PC-3 (cell line): Measurements from ENCODE around the gene RASA2. TPM values are rescaled to one million over a fixed set of nuclear protein-coding genes. Genes with fewer than 3 reads are reported as not detected.

Source experiments
- ATAC-seq: fragments of 200-7000 bp; cut with Tn5 transposase; 2 replicates; pipeline ENCODE4 v1.9.1; 2020; ENCODE audit warnings: mild to moderate bottlenecking, moderate library complexity
- BruUV-seq: library from RNA; stranded (reverse); fragments of 400-500 nt; replicated peaks from 2 replicates; lab custom pipeline; 2021; lab: Mats Ljungman, UMichigan
- CTCF ChIA-PET: fragments of 300-600 bp; sonication (Branson Sonifier 250); formaldehyde crosslinking; loops from one replicate; lab custom pipeline; 2022; ENCODE audit warnings: antibody characterized with exemption; lab: Charles Lee
- POLR2A ChIA-PET: fragments of 300-600 bp; sonication (Branson Sonifier 250); formaldehyde crosslinking; loops from one replicate; lab custom pipeline; 2022; ENCODE audit warnings: antibody characterized with exemption; ENCODE audit not compliant: unreplicated experiment; lab: Charles Lee
- DNase-seq: peaks from one replicate; pipeline ENCODE4 v3.0.0-alpha.2; 2015
- H2AFZ ChIP-seq: fragments of 300-600 bp; sonication (generic); 2 replicates; pipeline ENCODE4 v1.6.0; 2016; ENCODE audit warnings: antibody characterized with exemption, low read length
- H3F3A ChIP-seq: fragments of 300-600 bp; sonication (generic); one replicate; pipeline ENCODE4 v1.6.0; 2017; ENCODE audit warnings: antibody characterized with exemption, low read length, control low read depth, mild to moderate bottlenecking; ENCODE audit not compliant: unreplicated experiment
- H3K27ac ChIP-seq: fragments of 300-600 bp; sonication (generic); 2 replicates; pipeline ENCODE4 v1.5.1; 2016; ENCODE audit warnings: mild to moderate bottlenecking, low read length
- H3K27me3 ChIP-seq: fragments of 300-600 bp; sonication (generic); 2 replicates; pipeline ENCODE4 v1.6.1; 2016; ENCODE audit warnings: low read length, mixed read lengths
- H3K36me3 ChIP-seq: fragments of 300-600 bp; sonication (generic); 2 replicates; pipeline ENCODE4 v1.6.1; 2016; ENCODE audit warnings: low read depth, mixed run types, low read length, mixed read lengths
- H3K4me1 ChIP-seq: fragments of 300-600 bp; sonication (generic); 2 replicates; pipeline ENCODE4 v1.5.1; 2016; ENCODE audit warnings: low read length; ENCODE audit not compliant: insufficient read depth
- H3K4me2 ChIP-seq: fragments of 300-600 bp; sonication (generic); 2 replicates; pipeline ENCODE4 v1.6.0; 2016; ENCODE audit warnings: low read length
- H3K4me3 ChIP-seq: fragments of 300-600 bp; sonication (generic); 2 replicates; pipeline ENCODE4 v1.5.1; 2016; ENCODE audit warnings: mild to moderate bottlenecking, low read length, mixed read lengths
- H3K79me2 ChIP-seq: fragments of 300-600 bp; sonication (generic); 2 replicates; pipeline ENCODE4 v1.6.1; 2017; ENCODE audit warnings: low read length, mixed read lengths
- H3K9ac ChIP-seq: fragments of 300-600 bp; sonication (generic); 2 replicates; pipeline ENCODE4 v1.6.0; 2016; ENCODE audit warnings: mild to moderate bottlenecking, low read length
- H3K9me2 ChIP-seq: fragments of 300-600 bp; sonication (generic); replicated peaks from 2 replicates; pipeline ENCODE4 v1.6.1; 2016; ENCODE audit warnings: mixed run types, low read length, mixed read lengths
- H3K9me3 ChIP-seq: fragments of 300-600 bp; sonication (generic); 2 replicates; pipeline ENCODE4 v1.6.1; 2016; ENCODE audit warnings: low read length, mixed read lengths
- H4K20me1 ChIP-seq: fragments of 300-600 bp; sonication (generic); 2 replicates; pipeline ENCODE4 v1.6.1; 2016; ENCODE audit warnings: low read length, mixed read lengths
- EZH2 ChIP-seq: fragments of 300-600 bp; sonication (generic); IDR thresholded peaks from one replicate; pipeline ENCODE4 v1.6.1; 2017; ENCODE audit warnings: antibody characterized with exemption, mild to moderate bottlenecking, low read length; ENCODE audit not compliant: unreplicated experiment
- EZH2phosphoT487 ChIP-seq: fragments of 300-600 bp; sonication (generic); IDR thresholded peaks from 2 replicates; pipeline ENCODE4 v1.6.1; 2018; ENCODE audit warnings: mild to moderate bottlenecking, antibody characterized with exemption, low read length, borderline replicate concordance
- intact Hi-C: fragments of 100-400 bp; cut with micrococcal nuclease; formaldehyde crosslinking; loops from 2 replicates; pipeline ENCODE4 v1.9.0; 2023
- total RNA-seq: library from RNA; depleted of rRNA; stranded (reverse); fragments of >200 nt; gene quantifications from 2 replicates; pipeline ENCODE4 v1.2.3, GENCODE V29; 2014; rRNA removed
- TF ChIP-seq, protein P1 (sequence below): fragments of 300-600 bp; sonication (generic); conservative IDR thresholded peaks from 2 replicates; pipeline ENCODE4 v1.5.1; 2017; ENCODE audit warnings: antibody characterized with exemption, low read depth, mild to moderate bottlenecking, low read length

RASA2 gene
- total RNA-seq, 1 experiment from 2014 or later: 3.7 TPM

DNA sequence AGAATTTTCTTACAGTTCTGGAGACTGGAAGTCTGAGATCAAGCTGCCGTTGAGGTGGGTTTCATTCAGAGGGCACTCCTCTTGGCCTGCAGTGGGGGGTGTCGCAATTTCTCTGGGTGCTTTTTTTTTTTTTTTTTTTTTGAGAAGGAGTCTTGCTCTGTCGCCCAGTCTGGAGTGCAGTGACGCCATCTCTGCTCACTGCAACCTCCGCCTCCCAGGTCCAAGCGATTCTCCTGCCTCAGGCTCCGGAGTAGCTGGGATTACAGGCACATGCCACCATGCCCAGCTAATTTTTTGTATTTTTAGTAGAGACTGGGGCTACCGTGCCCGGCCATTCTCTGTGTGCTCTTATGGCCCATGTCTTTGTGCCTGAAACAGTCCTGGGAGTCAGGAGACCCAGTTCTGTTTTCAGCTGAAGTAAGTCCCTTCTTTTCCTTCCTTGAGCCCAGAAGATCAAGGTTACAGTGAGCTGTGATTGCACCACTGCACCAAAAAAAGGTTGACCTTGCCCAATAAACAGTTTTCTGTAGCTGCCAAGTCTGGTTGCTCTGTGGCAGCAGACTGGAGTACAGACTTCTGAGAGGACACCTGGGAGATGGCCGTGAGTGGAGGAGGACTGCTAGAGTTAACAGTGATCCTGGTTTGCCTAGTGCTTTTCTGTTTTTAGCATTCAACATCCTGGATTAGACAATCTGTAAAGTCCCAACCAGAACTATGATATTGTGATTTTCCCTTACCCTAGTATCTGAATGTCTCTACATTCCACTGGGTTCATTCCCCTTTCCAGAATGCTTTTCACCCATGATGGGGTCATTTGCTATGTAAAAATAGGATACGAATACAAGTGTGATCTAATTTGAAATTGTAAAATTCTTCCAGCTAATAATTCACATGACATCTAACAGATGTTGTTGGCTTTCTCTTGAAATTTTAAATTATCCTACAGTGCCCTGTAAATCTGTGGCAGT lies 174.7 kb downstream of the RASA2 start:
- H3K4me3 ChIP-seq: no peak overlapping the region
- no peaks in the 10 kb centered on the region for H3K4me1 ChIP-seq
- intact Hi-C loops: no loop called here
- ATAC-seq (no peak), DNase-seq (no peak)
- no peaks in the 10 kb centered on the region for H4K20me1 ChIP-seq
- H3K27me3 ChIP-seq: peaks cover 15% of the 10 kb centered on the region
- H3K4me2 ChIP-seq: no peak overlapping the region
- no peak overlapping the region for H3K9ac ChIP-seq
- H3K79me2 ChIP-seq: no peaks in the 10 kb centered on the region
- H3F3A ChIP-seq: no peaks in the 10 kb centered on the region
- ChIA-PET CTCF (no interaction called here), POLR2A (no interaction called here)
- no TSS peak for BruUV-seq
- H3K27ac ChIP-seq: no peak overlapping the region
- H2AFZ ChIP-seq: no peak overlapping the region
- H3K9me2 ChIP-seq: no peaks in the 10 kb centered on the region
- TF ChIP-seq EZH2 (no peak), EZH2phosphoT487 (no peak)
- TF ChIP-seq, protein P1, sequence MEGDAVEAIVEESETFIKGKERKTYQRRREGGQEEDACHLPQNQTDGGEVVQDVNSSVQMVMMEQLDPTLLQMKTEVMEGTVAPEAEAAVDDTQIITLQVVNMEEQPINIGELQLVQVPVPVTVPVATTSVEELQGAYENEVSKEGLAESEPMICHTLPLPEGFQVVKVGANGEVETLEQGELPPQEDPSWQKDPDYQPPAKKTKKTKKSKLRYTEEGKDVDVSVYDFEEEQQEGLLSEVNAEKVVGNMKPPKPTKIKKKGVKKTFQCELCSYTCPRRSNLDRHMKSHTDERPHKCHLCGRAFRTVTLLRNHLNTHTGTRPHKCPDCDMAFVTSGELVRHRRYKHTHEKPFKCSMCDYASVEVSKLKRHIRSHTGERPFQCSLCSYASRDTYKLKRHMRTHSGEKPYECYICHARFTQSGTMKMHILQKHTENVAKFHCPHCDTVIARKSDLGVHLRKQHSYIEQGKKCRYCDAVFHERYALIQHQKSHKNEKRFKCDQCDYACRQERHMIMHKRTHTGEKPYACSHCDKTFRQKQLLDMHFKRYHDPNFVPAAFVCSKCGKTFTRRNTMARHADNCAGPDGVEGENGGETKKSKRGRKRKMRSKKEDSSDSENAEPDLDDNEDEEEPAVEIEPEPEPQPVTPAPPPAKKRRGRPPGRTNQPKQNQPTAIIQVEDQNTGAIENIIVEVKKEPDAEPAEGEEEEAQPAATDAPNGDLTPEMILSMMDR: no peak
- no peaks in the 10 kb centered on the region for H3K36me3 ChIP-seq
- H3K9me3 ChIP-seq: no peaks in the 10 kb centered on the region

DNA sequence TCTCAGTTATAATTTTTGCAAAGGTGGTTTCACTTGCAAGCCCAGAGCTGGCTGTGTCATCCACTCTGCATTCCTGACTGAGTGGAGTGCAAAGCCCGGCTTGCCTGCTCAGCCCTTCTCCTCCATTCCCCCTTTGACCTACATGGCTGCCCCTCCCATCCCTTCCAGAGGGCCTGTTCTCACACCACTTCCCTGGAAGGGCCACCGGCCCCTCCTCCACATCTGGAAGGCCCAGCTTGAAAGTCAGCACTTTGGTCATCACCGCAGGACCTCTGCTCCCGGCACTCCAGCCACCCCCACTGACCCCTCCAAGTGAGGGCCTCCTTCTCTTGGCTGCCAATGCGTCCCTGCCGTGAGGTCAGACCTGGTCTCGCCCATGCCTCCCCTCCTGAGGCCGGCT lies 177.2 kb downstream of the RASA2 start:
- Histone ChIP-seq H2AFZ (no peak overlapping the region), H3K9ac (no peak overlapping the region), H4K20me1 (no peaks in the 10 kb centered on the region), H3F3A (no peaks in the 10 kb centered on the region), H3K27ac (no peak overlapping the region), H3K4me1 (no peaks in the 10 kb centered on the region), H3K4me2 (no peak overlapping the region), H3K4me3 (no peak overlapping the region), H3K36me3 (no peaks in the 10 kb centered on the region), H3K9me3 (no peaks in the 10 kb centered on the region), H3K9me2 (no peaks in the 10 kb centered on the region), H3K27me3 (peaks cover 6% of the 10 kb centered on the region), H3K79me2 (no peaks in the 10 kb centered on the region)
- intact Hi-C loops: no loop called here
- CTCF ChIA-PET: no interaction called here
- no peak for ATAC-seq
- DNase-seq: no peak
- no peak for TF ChIP-seq EZH2phosphoT487
- TF ChIP-seq EZH2: no peak
- TF ChIP-seq, protein P1: no peak
- POLR2A ChIA-PET: no interaction called here
- BruUV-seq: no TSS peak

Other genes with a start within 250 kb of the RASA2 start
- gene ZBTB38, start 118.5 kb upstream of the RASA2 start, total RNA-seq: 17.0 and 19.6 TPM in 2 replicates